SKM-1 treated with dmso at 0.1 percent for 144 hours (cell line): ENCODE results near the gene LENG8.
"Not testable (repeated sequence)": the region's sequence is repeated elsewhere in the genome, so short reads cannot be mapped to it uniquely, and the experiment has no call there.

ENCODE experiments used
- DNase-seq: peaks from one replicate; lab custom pipeline; 2025; ENCODE audit not compliant: unreplicated experiment; lab: John Stamatoyannopoulos, UW

The LENG8 gene

GRCh38 chr19:54460230-54461005, 11.4 kb downstream of the LENG8 start:
- DNase-seq, result no peak

GRCh38 chr19:54461210-54461609, 12.2 kb downstream of the LENG8 start:
- no peak for DNase-seq

- no peak for DNase-seq
These were observed 12.6 kb downstream of the LENG8 start for GRCh38 chr19:54461613-54462012.

GRCh38 chr19:54462047-54462654, 13.2 kb downstream of the LENG8 start:
- no peak for DNase-seq

GRCh38 chr19:54462655-54463530, 13.9 kb downstream of the LENG8 start:
- no peak for DNase-seq

- peak; percentile 79 for DNase-seq
These were observed 14.6 kb downstream of the LENG8 start, which contains the start of gene LENG9 for GRCh38 chr19:54463531-54464043. TSS of gene LENG9 (minus strand) at chr19:54463778. CDS start at chr19:54463526, 252 bp downstream.

- DNase-seq, result peak; percentile 70
These were observed 15.1 kb downstream of the LENG8 start for GRCh38 chr19:54464044-54464629.

GRCh38 chr19:54464630-54465425, 15.8 kb downstream of the LENG8 start:
- peak; percentile 64 for DNase-seq

- DNase-seq, result no peak
These were observed 16.6 kb downstream of the LENG8 start for GRCh38 chr19:54465426-54466109.

GRCh38 chr19:54466110-54466480, 17.1 kb downstream of the LENG8 start:
- DNase-seq, result not testable (repeated sequence)

GRCh38 chr19:54469496-54469934, 20.5 kb downstream of the LENG8 start:
- DNase-seq, result no peak

GRCh38 chr19:54470276-54470887, 21.4 kb downstream of the LENG8 start:
- no peak for DNase-seq

GRCh38 chr19:54470991-54471782, 22.2 kb downstream of the LENG8 start:
- no peak for DNase-seq

GRCh38 chr19:54473071-54473891, 24.3 kb downstream of the LENG8 start, which contains the start of gene CDC42EP5:
TSS of gene CDC42EP5 (minus strand) at chr19:54473296. CDS start at chr19:54465547, 7,749 bp downstream.
- no peak for DNase-seq

GRCh38 chr19:54473892-54474372, 24.9 kb downstream of the LENG8 start:
- no peak for DNase-seq

GRCh38 chr19:54475706-54476105, 26.7 kb downstream of the LENG8 start:
- DNase-seq, result no peak

GRCh38 chr19:54477650-54478049, 28.7 kb downstream of the LENG8 start:
- no peak for DNase-seq
